Activated CD4-positive, alpha-beta T cell treated with anti-CD3 and anti-CD28 coated beads, Interleukin-2, amount 50 U/mL, for 1 hour (primary cell): ENCODE data around the gene MYLK.

Experiments
- DNase-seq: peaks from one replicate; pipeline ENCODE4 v3.0.0-alpha.2; 2020

Gene MYLK

GRCh38 chr3:123571973-123572365, 312.2 kb downstream of the MYLK start:
- DNase-seq: no peak

GRCh38 chr3:123571264-123571972, 312.7 kb downstream of the MYLK start:
- DNase-seq: no peak

DNA sequence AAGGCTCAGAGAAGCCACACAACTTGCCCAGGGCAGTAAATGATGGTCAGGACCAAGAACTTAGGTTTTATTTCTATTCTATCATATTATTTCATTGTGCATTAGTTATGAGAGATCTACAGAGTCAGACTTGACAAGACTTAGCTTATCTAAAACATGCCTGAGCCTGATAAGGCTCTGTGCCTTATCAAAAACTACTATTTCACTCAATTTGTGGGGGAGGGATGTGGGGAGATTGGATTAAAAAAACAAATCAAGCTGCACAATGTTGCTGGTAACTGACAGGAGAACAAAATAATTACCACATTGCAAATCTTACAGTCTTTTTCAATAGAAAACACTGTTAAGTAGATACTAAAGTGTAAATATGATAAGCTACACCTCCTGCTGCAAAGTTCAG, 315.3 kb downstream of the MYLK start:
- DNase-seq: no peak

DNA sequence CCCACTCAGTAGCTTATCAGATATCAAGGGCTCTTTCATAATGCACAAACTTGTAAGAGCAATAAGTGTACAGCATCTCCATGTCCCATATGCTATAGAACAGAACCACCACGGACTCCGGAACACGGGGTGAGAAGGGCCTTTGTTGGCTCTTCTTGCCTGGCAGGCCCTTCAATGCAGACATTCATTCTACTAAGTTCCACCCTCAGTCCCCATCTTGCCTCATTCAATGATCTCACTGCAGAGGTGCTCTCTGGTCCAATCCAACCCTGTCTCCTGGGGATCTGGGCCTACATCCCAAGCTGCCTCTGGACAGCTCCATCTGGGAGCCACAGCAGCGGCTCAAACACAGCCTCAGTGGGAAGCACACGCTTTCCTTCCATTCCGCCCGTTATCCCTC, 316.1 kb downstream of the MYLK start:
- DNase-seq: no peak

DNA sequence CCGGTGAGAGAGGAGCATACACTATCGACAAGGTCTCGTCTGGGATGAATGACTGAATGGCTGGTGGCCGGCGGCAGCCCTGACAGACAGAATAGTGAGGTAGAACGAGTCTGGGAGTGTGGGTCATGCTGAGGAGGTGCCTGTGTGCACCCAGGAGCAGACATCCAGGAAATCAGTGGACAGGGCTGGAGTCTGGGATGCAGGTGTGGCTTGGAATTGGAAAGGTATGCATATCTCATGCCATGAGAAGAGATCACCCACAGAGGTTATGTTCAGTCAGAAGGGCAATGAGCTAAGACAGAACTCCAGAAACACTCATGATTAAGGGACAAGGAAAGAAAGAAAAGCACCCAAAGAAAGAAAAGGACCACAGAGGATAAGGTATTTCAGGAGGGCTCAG, 320.1 kb downstream of the MYLK start:
- DNase-seq: no peak

DNA sequence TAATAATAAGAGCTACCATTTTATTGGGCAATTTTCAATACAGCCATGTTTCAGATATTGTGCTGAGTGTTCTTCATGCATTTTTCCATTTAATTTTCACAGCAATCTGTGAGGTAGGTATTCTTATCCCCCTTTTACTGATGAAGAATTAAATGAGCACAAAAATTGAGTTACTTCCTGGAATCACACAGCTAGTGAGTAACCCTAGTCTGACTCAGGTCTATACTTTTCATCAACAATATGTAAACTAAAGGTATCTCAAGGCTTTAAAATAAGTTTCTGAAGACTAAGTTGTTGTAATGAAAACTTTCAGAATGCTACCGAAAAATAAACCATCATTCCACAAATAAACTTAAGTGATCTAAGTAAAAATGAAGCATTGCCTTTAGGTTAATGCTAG, 321.6 kb downstream of the MYLK start:
- DNase-seq: no peak

DNA sequence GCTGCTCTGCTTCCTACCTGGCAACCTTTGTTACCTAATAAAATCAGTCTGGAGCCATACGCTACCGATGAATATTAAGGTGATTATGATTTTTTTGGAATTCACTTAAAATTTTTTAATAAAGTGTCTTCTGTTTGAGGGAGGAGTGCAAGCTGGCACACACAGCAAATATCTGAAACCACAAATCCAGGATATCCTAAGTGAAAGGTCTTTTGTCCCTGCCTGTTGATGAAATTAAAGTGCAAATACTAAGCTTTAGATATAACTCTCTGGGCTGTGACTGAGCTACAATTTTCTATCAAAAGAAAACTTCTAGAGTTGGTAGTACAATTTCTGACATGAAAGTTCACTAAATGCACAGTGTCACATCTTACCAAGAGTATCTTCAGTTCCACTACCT, 322.9 kb downstream of the MYLK start:
- no peak for DNase-seq
